Cardiac septum (tissue), 1 donor: ENCODE data around the gene ENTPD6. TPM values are rescaled to one million over a fixed set of nuclear protein-coding genes. Genes with fewer than 3 reads are reported as not detected.

Source experiments
- total RNA-seq: library from RNA; stranded (reverse); fragmentation: NEBNext Ultra II Directional; extraction: Animal tissue kit (Norgen Biotek cat#: 25700); gene quantifications from one replicate; pipeline ENCODE4 v1.2.1, GENCODE V29; 2021
- donor health status: DM: no; HTN: no; CAD: no.

Gene ENTPD6
- total RNA-seq, 1 donor from 2014 or later = 102 TPM

Other genes starting within 250 kb of the ENTPD6 start
- gene CST7, start 246.4 kb upstream of the ENTPD6 start, total RNA-seq = 1.6 TPM
- 28.2 TPM for gene APMAP, start 203.0 kb upstream of the ENTPD6 start, total RNA-seq
- 47.6 TPM for gene ACSS1, start 137.6 kb upstream of the ENTPD6 start, total RNA-seq
- 0.54 TPM for gene VSX1, start 113.6 kb upstream of the ENTPD6 start, total RNA-seq
- 386 TPM for gene PYGB, start 52.4 kb downstream of the ENTPD6 start, total RNA-seq
- 35.8 TPM for gene ABHD12, start 195.1 kb downstream of the ENTPD6 start, total RNA-seq
- gene GINS1, start 212.0 kb downstream of the ENTPD6 start, total RNA-seq = 0.43 TPM